Activated naive CD8-positive, alpha-beta T cell treated with anti-CD3 and anti-CD28 coated beads, Interleukin-2, amount 50 U/mL, for 16 hours (primary cell): ENCODE measurements around the gene DYNC2H1.

Source experiments
- DNase-seq: peaks from one replicate; pipeline ENCODE4 v3.0.0-alpha.2; 2020; ENCODE audit warnings: low read depth, low spot score

Gene DYNC2H1

GRCh38 chr11:103453126-103453525 lies 343.9 kb downstream of the DYNC2H1 start:
- no peak for DNase-seq

- DNase-seq, result no peak
Observed at GRCh38 chr11:103453915-103454709, 344.9 kb downstream of the DYNC2H1 start.

- no peak for DNase-seq
Observed at GRCh38 chr11:103464420-103464819, 355.2 kb downstream of the DYNC2H1 start.

- no peak for DNase-seq
Observed at GRCh38 chr11:103465555-103466140, 356.4 kb downstream of the DYNC2H1 start.

GRCh38 chr11:103471546-103471945 lies 362.3 kb downstream of the DYNC2H1 start:
- no peak for DNase-seq

- DNase-seq, result no peak
Observed at GRCh38 chr11:103476874-103477273, 367.6 kb downstream of the DYNC2H1 start.

GRCh38 chr11:103480421-103480820 lies 371.2 kb downstream of the DYNC2H1 start:
- no peak for DNase-seq

- DNase-seq, result no peak
Observed at GRCh38 chr11:103483996-103484395, 374.8 kb downstream of the DYNC2H1 start.

GRCh38 chr11:103484545-103484944 lies 375.3 kb downstream of the DYNC2H1 start:
- no peak for DNase-seq

- no peak for DNase-seq
Observed at GRCh38 chr11:103486604-103487003, 377.4 kb downstream of the DYNC2H1 start.

GRCh38 chr11:103487113-103487512 lies 377.9 kb downstream of the DYNC2H1 start:
- DNase-seq, result no peak

- no peak for DNase-seq
Observed at GRCh38 chr11:103488031-103488461, 378.8 kb downstream of the DYNC2H1 start.

- no peak for DNase-seq
Observed at GRCh38 chr11:103488579-103488978, 379.4 kb downstream of the DYNC2H1 start.

GRCh38 chr11:103491777-103492176 lies 382.6 kb downstream of the DYNC2H1 start:
- no peak for DNase-seq

- no peak for DNase-seq
Observed at GRCh38 chr11:103494491-103494890, 385.3 kb downstream of the DYNC2H1 start.

- DNase-seq, result no peak
Observed at GRCh38 chr11:103497268-103497667, 388.0 kb downstream of the DYNC2H1 start.

GRCh38 chr11:103499710-103500340 lies 390.6 kb downstream of the DYNC2H1 start:
- no peak for DNase-seq

- no peak for DNase-seq
Observed at GRCh38 chr11:103515283-103515682, 406.1 kb downstream of the DYNC2H1 start.

- no peak for DNase-seq
Observed at GRCh38 chr11:103520792-103521191, 411.6 kb downstream of the DYNC2H1 start.

GRCh38 chr11:103525069-103525468 lies 415.8 kb downstream of the DYNC2H1 start:
- DNase-seq, result no peak

- DNase-seq, result no peak
Observed at GRCh38 chr11:103528046-103528445, 418.8 kb downstream of the DYNC2H1 start.

- DNase-seq, result no peak
Observed at GRCh38 chr11:103528596-103528995, 419.4 kb downstream of the DYNC2H1 start.

GRCh38 chr11:103529181-103529684 lies 420.0 kb downstream of the DYNC2H1 start:
- DNase-seq, result no peak
